GM23338 (cell line): ENCODE results near the gene GSS. TPM values are rescaled to one million over a fixed set of nuclear protein-coding genes. Genes with fewer than 3 reads are reported as not detected.

Experiments
- ATAC-seq: fragments of 200-7000 bp; cut with Tn5 transposase; 3 replicates; pipeline ENCODE4 v1.9.1; 2020
- DNase-seq: peaks from one replicate; pipeline ENCODE4 v3.0.0-alpha.2; 2015; ENCODE audit warnings: low spot score
- H2AFZ ChIP-seq: fragments of 200-600 bp; sonication (generic); 2 replicates; pipeline ENCODE4 v1.8.0; 2016; ENCODE audit warnings: antibody characterized with exemption, mild to moderate bottlenecking, moderate library complexity
- H3F3A ChIP-seq: fragments of 200-600 bp; sonication (generic); replicated peaks from 2 replicates; pipeline ENCODE4 v1.8.0; 2017; ENCODE audit warnings: antibody characterized with exemption, mixed run types, low read depth
- H3K27ac ChIP-seq: fragments of 200-600 bp; sonication (generic); 2 replicates; pipeline ENCODE4 v1.6.1; 2016; ENCODE audit warnings: low read depth
- H3K27me3 ChIP-seq: fragments of 200-600 bp; sonication (generic); 2 replicates; pipeline ENCODE4 v1.8.0; 2016; ENCODE audit warnings: mild to moderate bottlenecking, mixed run types, moderate library complexity; ENCODE audit not compliant: insufficient read depth
- H3K36me3 ChIP-seq: fragments of 200-600 bp; sonication (generic); 2 replicates; pipeline ENCODE4 v1.8.0; 2016; ENCODE audit warnings: mild to moderate bottlenecking; ENCODE audit not compliant: insufficient read depth
- H3K4me1 ChIP-seq: fragments of 200-600 bp; sonication (generic); 2 replicates; pipeline ENCODE4 v1.8.0; 2016; ENCODE audit warnings: mild to moderate bottlenecking, moderate library complexity; ENCODE audit not compliant: insufficient read depth
- H3K4me2 ChIP-seq: fragments of 200-600 bp; sonication (generic); 2 replicates; pipeline ENCODE4 v1.7.1; 2017; ENCODE audit warnings: mixed run types
- H3K4me3 ChIP-seq: fragments of 200-600 bp; sonication (generic); 2 replicates; pipeline ENCODE4 v1.6.1; 2016; ENCODE audit warnings: mixed run types
- H3K79me2 ChIP-seq: fragments of 200-600 bp; sonication (generic); replicated peaks from 2 replicates; pipeline ENCODE4 v1.8.0; 2017; ENCODE audit warnings: mild to moderate bottlenecking; ENCODE audit not compliant: insufficient read depth
- H3K9me2 ChIP-seq: fragments of 200-600 bp; sonication (generic); 2 replicates; pipeline ENCODE4 v1.8.0; 2017; ENCODE audit not compliant: insufficient read depth
- H4K20me1 ChIP-seq: fragments of 200-600 bp; sonication (generic); replicated peaks from 2 replicates; pipeline ENCODE4 v1.8.0; 2017; ENCODE audit warnings: mild to moderate bottlenecking; ENCODE audit not compliant: insufficient read depth
- H3K27ac Mint-ChIP-seq: 2 replicates; pipeline ENCODE4 v1.8.0; 2020; ENCODE audit warnings: inconsistent platforms, mild to moderate bottlenecking, moderate library complexity, mixed read lengths
- H3K27me3 Mint-ChIP-seq: 3 replicates; pipeline ENCODE4 v1.8.0; 2022; ENCODE audit warnings: low read depth, mild to moderate bottlenecking, moderate library complexity, mixed read lengths, inconsistent platforms; ENCODE audit not compliant: insufficient read depth, poor library complexity
- H3K36me3 Mint-ChIP-seq: 3 replicates; pipeline ENCODE4 v1.8.0; 2021; ENCODE audit warnings: low read depth, mild to moderate bottlenecking, inconsistent platforms, moderate library complexity, mixed read lengths
- H3K4me1 Mint-ChIP-seq: 3 replicates; pipeline ENCODE4 v1.8.0; 2020; ENCODE audit warnings: mild to moderate bottlenecking, inconsistent platforms, mixed read lengths
- H3K4me3 Mint-ChIP-seq: 3 replicates; pipeline ENCODE4 v1.8.0; 2021; ENCODE audit warnings: moderate library complexity, mild to moderate bottlenecking, inconsistent platforms, mixed read lengths
- H3K9me3 Mint-ChIP-seq: 3 replicates; pipeline ENCODE4 v1.8.0; 2020; ENCODE audit warnings: moderate library complexity, mild to moderate bottlenecking, inconsistent platforms, mixed read lengths
- CREB1 ChIP-seq: fragments of 250-450 bp; sonication (Bioruptor Pico); IDR thresholded peaks from 2 replicates; pipeline ENCODE4 v1.5.0; 2020; ENCODE audit warnings: low read depth, mild to moderate bottlenecking, moderate library complexity
- ETS1 ChIP-seq: IDR thresholded peaks from 2 replicates; pipeline ENCODE4 v1.6.1; 2016; ENCODE audit warnings: antibody characterized with exemption
- EZH2 ChIP-seq: fragments of 200-600 bp; sonication (generic); IDR thresholded peaks from one replicate; pipeline ENCODE4 v1.8.0; 2017; ENCODE audit warnings: antibody characterized with exemption, mild to moderate bottlenecking, low read depth; ENCODE audit not compliant: unreplicated experiment
- ZNF331 ChIP-seq: fragments of 250-450 bp; sonication (Bioruptor Pico); IDR thresholded peaks from 2 replicates; pipeline ENCODE4 v1.5.0; 2020; ENCODE audit warnings: low read depth, mild to moderate bottlenecking, moderate library complexity
- ZNF462 ChIP-seq: fragments of 250-450 bp; sonication (Bioruptor Pico); IDR thresholded peaks from 2 replicates; pipeline ENCODE4 v1.5.0; 2020; ENCODE audit warnings: mild to moderate bottlenecking, moderate library complexity
- polyA plus RNA-seq: library from polyadenylated mRNA; unstranded; fragments of >200 nt; fragmentation: Nextera tagmentation; extraction: Ambion mirVana; gene quantifications from 2 replicates; pipeline ENCODE4 v1.2.1, GENCODE V29; 2016
- total RNA-seq: library from RNA; depleted of rRNA; stranded (reverse); fragments of >200 nt; shearing (Covaris generic); gene quantifications from 2 replicates; pipeline ENCODE4 v1.2.3, GENCODE V29; 2014

GSS gene
- total and polyA plus RNA-seq, 2 experiments from 2014 or later, result 34.0 to 63.3 TPM

GRCh38 chr20:34884260-34884659, 71.3 kb downstream of the GSS start:
- Histone ChIP-seq H2AFZ (no peak overlapping the region), H3K36me3 (no peaks in the 10 kb centered on the region; the same call in 1 of the 2 replicates), H3K4me2 (no peak overlapping the region), H3F3A (no peaks in the 10 kb centered on the region), H4K20me1 (peaks cover 10% of the 10 kb centered on the region), H3K4me1 (0 out of 2 replicates have a peak, but pooled peaks cover 7% of the 10 kb centered on the region), H3K27me3 (no peaks in the 10 kb centered on the region), H3K27ac (no peak overlapping the region), H3K79me2 (peaks cover 10% of the 10 kb centered on the region), H3K9me2 (no peaks in the 10 kb centered on the region), H3K4me3 (no peak overlapping the region)
- H3K27ac Mint-ChIP-seq, result no peak overlapping the region
- no peak overlapping the region for H3K4me3 Mint-ChIP-seq
- DNase-seq, result no peak
- H3K4me1 Mint-ChIP-seq, result no peaks in the 10 kb centered on the region; the same call in 1 of the 3 replicates
- no peaks in the 10 kb centered on the region for H3K9me3 Mint-ChIP-seq
- ATAC-seq, result no peak
- no peaks in the 10 kb centered on the region; the same call in 2 of the 3 replicates for H3K36me3 Mint-ChIP-seq
- no peak for TF ChIP-seq ETS1
- TF ChIP-seq ZNF462 (CRISPR knock-in tag), result no peak
- no peak for TF ChIP-seq EZH2
- TF ChIP-seq ZNF331 (CRISPR knock-in tag), result no peak
- TF ChIP-seq CREB1 (CRISPR knock-in tag), result no peak
- H3K27me3 Mint-ChIP-seq, result no peaks in the 10 kb centered on the region
